ENCODE measurements around the gene MTRR. TPM values are rescaled to one million over a fixed set of nuclear protein-coding genes. Genes with fewer than 3 reads are reported as not detected.
A peak's percentile ranks its signal among the peaks of the same experiment; 100 is the strongest.

MTRR gene
- polyA plus RNA-seq, 1 experiment: 44.1 TPM

DNA sequence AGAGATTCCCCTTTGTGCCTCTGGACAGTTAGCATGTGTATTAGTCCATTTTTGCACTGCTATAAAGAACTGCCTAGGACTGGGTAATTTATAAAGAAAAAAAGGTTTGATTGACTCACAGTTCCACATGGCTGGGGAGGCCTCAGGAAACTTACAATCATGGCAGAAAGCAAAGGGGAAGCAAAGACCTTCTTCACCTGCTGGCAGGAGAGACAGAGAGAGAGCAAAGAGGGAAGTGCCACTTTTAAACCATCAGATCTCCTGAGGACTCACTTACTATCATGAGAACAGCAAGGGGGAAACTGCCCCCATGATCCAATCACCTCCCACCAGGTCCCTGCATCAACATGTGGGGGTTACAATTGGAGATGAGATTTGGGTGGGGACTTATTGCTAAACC is 24.0 kb upstream of the MTRR start:
- H3K27ac ChIP-seq (ENCODE audit: low read depth, low read length): no peak overlapping the region
- no peak for TF ChIP-seq CTCF (IDR thresholded peaks at IDR 0.05; ENCODE audit: low read depth, low read length)
- H3K4me3 ChIP-seq (ENCODE audit: low read depth, low read length): no peak overlapping the region
- no peaks in the 10 kb centered on the region for H3K9me3 ChIP-seq (ENCODE audit: control insufficient read depth, insufficient read depth, low read length)
- CTCF ChIA-PET: interaction anchor here (1.1 to 2.1 kb wide), 2 partner anchors 11 to 28 kb away, joined by 3 to 5 read pairs; no protein-coding TSS in a partner anchor
- H3K27me3 ChIP-seq (ENCODE audit: control insufficient read depth, insufficient read depth, low read length): peaks cover 16% of the 10 kb centered on the region
- POLR2A ChIA-PET: no interaction called here
- DNase-seq (ENCODE audit: low read depth, low spot score): no peak

GRCh38 chr5:7845557-7845956 is 23.4 kb upstream of the MTRR start:
- POLR2A ChIA-PET: no interaction called here
- no peak for DNase-seq (ENCODE audit: low read depth, low spot score)
- CTCF ChIA-PET: interaction anchor here (2.1 kb wide), 1 partner anchor 11 kb away, joined by 5 read pairs; no protein-coding TSS in a partner anchor
- TF ChIP-seq CTCF (IDR thresholded peaks at IDR 0.05; ENCODE audit: low read depth, low read length): no peak
- Histone ChIP-seq H3K27ac (ENCODE audit: low read depth, low read length) (no peak overlapping the region), H3K27me3 (ENCODE audit: control insufficient read depth, insufficient read depth, low read length) (peaks cover 18% of the 10 kb centered on the region), H3K9me3 (ENCODE audit: control insufficient read depth, insufficient read depth, low read length) (no peaks in the 10 kb centered on the region), H3K4me3 (ENCODE audit: low read depth, low read length) (no peak overlapping the region)

- no peak for DNase-seq (ENCODE audit: low read depth, low spot score)
- POLR2A ChIA-PET: no interaction called here
- TF ChIP-seq CTCF (IDR thresholded peaks at IDR 0.05; ENCODE audit: low read depth, low read length): no peak
- Histone ChIP-seq H3K4me3 (ENCODE audit: low read depth, low read length) (no peak overlapping the region), H3K9me3 (ENCODE audit: control insufficient read depth, insufficient read depth, low read length) (peaks cover 4% of the 10 kb centered on the region; the same call in 1 of the 2 replicates), H3K27ac (ENCODE audit: low read depth, low read length) (no peak overlapping the region), H3K27me3 (ENCODE audit: control insufficient read depth, insufficient read depth, low read length) (peaks cover 21% of the 10 kb centered on the region)
- CTCF ChIA-PET: interaction anchor here (2.1 kb wide), 1 partner anchor 10 kb away, joined by 5 read pairs; no protein-coding TSS in a partner anchor
Measured at GRCh38 chr5:7846327-7846726, 22.6 kb upstream of the MTRR start.

DNA sequence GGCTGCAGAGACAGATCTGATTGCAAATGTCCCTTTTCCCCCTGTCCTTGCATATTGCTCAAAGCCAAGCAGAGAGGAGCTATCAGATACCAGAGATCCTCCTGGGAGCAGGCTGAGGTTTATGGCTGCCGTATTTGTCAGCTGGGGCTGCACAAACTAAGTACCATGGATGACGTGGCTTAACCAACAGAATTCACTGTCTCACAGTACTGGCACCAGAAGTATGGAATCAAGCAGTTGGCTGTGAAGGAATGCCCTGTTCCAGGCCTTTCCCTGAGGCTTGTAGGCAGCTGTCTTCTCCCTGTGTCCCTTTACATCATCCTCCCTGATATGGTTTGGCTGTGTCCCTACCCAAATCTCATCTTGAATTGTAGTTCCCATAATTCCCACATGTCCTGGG is 20.7 kb upstream of the MTRR start:
- Histone ChIP-seq H3K4me3 (ENCODE audit: low read depth, low read length) (no peak overlapping the region), H3K9me3 (ENCODE audit: control insufficient read depth, insufficient read depth, low read length) (peaks cover 5% of the 10 kb centered on the region; the same call in 1 of the 2 replicates), H3K27me3 (ENCODE audit: control insufficient read depth, insufficient read depth, low read length) (peaks cover 26% of the 10 kb centered on the region), H3K27ac (ENCODE audit: low read depth, low read length) (no peak overlapping the region)
- TF ChIP-seq CTCF (IDR thresholded peaks at IDR 0.05; ENCODE audit: low read depth, low read length): no peak
- CTCF ChIA-PET: no interaction called here
- no peak for DNase-seq (ENCODE audit: low read depth, low spot score)
- POLR2A ChIA-PET: no interaction called here

DNA sequence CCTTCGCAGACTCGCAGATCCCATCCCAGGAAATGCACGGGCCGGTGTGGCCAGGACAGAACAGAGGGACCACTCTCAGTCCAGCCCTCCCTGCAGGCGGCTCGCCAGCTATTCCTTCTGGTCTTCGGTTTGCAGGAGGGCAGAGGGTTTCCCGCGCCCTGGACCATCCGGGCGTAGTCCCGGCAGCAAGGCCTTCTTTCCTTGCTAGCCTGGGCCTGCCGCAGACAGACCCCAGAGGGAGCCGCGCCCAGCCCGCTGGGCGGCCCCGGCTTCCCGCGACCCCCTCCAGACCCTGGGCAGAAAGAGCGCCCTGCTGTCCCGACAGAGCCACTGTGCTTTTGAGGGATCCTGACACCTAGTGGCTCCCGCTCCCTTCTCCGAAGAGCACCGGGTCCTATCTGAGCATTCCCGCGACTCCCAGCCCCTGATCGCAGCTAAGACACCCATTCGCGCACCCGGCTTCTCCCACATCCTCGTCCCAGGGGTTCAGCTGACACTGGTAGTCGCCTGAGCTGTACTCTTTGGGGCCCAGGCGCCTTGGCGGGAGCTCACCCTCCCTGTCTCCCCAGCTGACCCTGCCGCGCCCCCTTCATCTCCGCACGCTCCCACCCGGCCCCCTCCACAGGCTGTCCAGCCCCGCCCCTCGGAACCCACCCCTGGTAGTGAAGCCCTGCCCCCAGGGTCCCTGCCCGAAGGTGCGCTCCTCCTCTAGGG is 19.1 kb upstream of the MTRR start:
- ChIA-PET CTCF (interaction anchor here (1.1 kb wide), 1 partner anchor 10 kb away, joined by 5 read pairs; no protein-coding TSS in a partner anchor), POLR2A (no interaction called here)
- Histone ChIP-seq H3K27me3 (ENCODE audit: control insufficient read depth, insufficient read depth, low read length) (peaks cover 26% of the 10 kb centered on the region), H3K4me3 (ENCODE audit: low read depth, low read length) (0 out of 2 replicates have a peak overlapping the region, but pooled peaks have one; percentile 10), H3K9me3 (ENCODE audit: control insufficient read depth, insufficient read depth, low read length) (peaks cover 5% of the 10 kb centered on the region; the same call in 1 of the 2 replicates), H3K27ac (ENCODE audit: low read depth, low read length) (no peak overlapping the region)
- TF ChIP-seq CTCF (IDR thresholded peaks at IDR 0.05; ENCODE audit: low read depth, low read length): no peak
- no peak for DNase-seq (ENCODE audit: low read depth, low spot score)

All from AG04450 (cell line).